WTC11 (cell line): ENCODE results near the gene AQP9.

Experiments
- CBFB ChIP-seq: sonication (generic); formaldehyde crosslinking; IDR thresholded peaks from 2 replicates; pipeline ENCODE4 v1.8.1; 2022; ENCODE audit warnings: mild to moderate bottlenecking, low read depth, missing genetic modification reagents
- CTCF ChIP-seq: fragments of 200-600 bp; IDR thresholded peaks from 2 replicates; pipeline ENCODE4 v1.8.0; 2022; ENCODE audit warnings: antibody characterized with exemption
- E2F5 ChIP-seq: sonication (generic); formaldehyde crosslinking; IDR thresholded peaks from 2 replicates; pipeline ENCODE4 v1.8.1; 2022; ENCODE audit warnings: mild to moderate bottlenecking, moderate library complexity, missing genetic modification reagents
- FOXK1 ChIP-seq: sonication (generic); formaldehyde crosslinking; IDR thresholded peaks from 2 replicates; pipeline ENCODE4 v1.8.0; 2022; ENCODE audit warnings: mild to moderate bottlenecking, moderate library complexity, missing genetic modification reagents
- NR3C1 ChIP-seq: sonication (generic); formaldehyde crosslinking; conservative IDR thresholded peaks from 2 replicates; pipeline ENCODE4 v1.8.1; 2023; ENCODE audit warnings: low read depth, mild to moderate bottlenecking, missing genetic modification reagents
- PRDM15 ChIP-seq: sonication (generic); formaldehyde crosslinking; IDR thresholded peaks from 2 replicates; pipeline ENCODE4 v1.8.0; 2022; ENCODE audit warnings: missing genetic modification reagents

- no peak for TF ChIP-seq PRDM15 (CRISPR knock-in tag)
- TF ChIP-seq NR3C1 (CRISPR knock-in tag), result no peak
- no peak for TF ChIP-seq CTCF
- TF ChIP-seq FOXK1, result no peak
- TF ChIP-seq CBFB, result no peak
- no peak for TF ChIP-seq E2F5 (CRISPR knock-in tag)
Observed at GRCh38 chr15:58161436-58161930, 23.3 kb downstream of the AQP9 start.
